ENCODE measurements around the gene USP34.

Gene USP34

GRCh38 chr2:61338447-61338846 is 132.4 kb downstream of the USP34 start:
- TF ChIP-seq, protein P1, sequence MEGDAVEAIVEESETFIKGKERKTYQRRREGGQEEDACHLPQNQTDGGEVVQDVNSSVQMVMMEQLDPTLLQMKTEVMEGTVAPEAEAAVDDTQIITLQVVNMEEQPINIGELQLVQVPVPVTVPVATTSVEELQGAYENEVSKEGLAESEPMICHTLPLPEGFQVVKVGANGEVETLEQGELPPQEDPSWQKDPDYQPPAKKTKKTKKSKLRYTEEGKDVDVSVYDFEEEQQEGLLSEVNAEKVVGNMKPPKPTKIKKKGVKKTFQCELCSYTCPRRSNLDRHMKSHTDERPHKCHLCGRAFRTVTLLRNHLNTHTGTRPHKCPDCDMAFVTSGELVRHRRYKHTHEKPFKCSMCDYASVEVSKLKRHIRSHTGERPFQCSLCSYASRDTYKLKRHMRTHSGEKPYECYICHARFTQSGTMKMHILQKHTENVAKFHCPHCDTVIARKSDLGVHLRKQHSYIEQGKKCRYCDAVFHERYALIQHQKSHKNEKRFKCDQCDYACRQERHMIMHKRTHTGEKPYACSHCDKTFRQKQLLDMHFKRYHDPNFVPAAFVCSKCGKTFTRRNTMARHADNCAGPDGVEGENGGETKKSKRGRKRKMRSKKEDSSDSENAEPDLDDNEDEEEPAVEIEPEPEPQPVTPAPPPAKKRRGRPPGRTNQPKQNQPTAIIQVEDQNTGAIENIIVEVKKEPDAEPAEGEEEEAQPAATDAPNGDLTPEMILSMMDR (IDR thresholded peaks at IDR 0.05; ENCODE audit: low read depth, low read length), result no peak
- in situ Hi-C loops (cut with HindIII; ENCODE audit: low sequenced_read_pairs), result no loop called here

DNA sequence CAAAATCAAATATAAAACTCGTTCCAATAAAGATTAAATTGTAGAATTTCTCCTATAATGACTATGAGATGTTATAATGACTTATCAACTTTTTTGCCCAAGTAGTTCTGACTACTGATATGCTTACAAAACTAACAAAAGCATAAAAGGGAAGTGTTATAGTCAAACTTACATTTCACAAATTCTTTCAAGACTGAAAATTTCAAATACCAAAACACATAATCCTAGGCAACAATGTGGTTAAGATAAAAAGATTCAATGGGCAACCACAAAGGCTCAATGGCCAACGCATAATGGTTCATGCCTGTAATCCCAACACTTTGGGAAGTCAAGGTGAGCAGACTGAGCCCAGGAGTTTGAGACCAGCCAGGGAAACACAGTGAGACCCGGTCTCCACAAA is 135.7 kb downstream of the USP34 start:
- no peak overlapping the region for H3K4me3 ChIP-seq (ENCODE audit: low read depth, low read length)
- in situ Hi-C loops (cut with HindIII; ENCODE audit: low sequenced_read_pairs), result no loop called here
- no peak for DNase-seq (ENCODE audit: low read depth, low spot score)
- TF ChIP-seq, protein P1 (IDR thresholded peaks at IDR 0.05; ENCODE audit: low read depth, low read length), result no peak

More at GRCh38 chr2:61338447-61338846, 132.4 kb downstream of the USP34 start:
- DNase-seq (ENCODE audit: low read depth, low spot score), result no peak
- H3K4me3 ChIP-seq (ENCODE audit: low read depth, low read length), result no peak overlapping the region

DNA sequence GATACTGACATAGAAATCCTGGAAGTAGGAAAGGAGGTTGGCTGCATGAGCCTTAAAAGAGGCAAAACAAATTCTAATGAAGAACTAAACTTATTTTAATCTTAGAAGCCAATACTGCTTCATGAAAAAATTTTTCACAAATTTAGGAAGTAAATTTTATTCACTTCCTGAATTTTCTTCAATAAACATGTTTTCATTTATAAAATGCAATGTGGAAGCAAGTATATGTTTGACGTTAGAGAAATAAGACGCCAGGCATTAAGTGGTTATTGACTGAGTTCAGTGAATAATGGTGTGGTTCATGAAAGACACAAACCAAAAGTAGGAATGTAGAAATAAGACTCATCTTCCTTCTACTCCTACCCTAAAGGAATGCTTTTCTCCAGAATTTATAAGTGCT is 136.4 kb downstream of the USP34 start:
- TF ChIP-seq, protein P1 (IDR thresholded peaks at IDR 0.05; ENCODE audit: low read depth, low read length), result no peak
- no peak for DNase-seq (ENCODE audit: low read depth, low spot score)
- in situ Hi-C loops (cut with HindIII; ENCODE audit: low sequenced_read_pairs), result no loop called here
- H3K4me3 ChIP-seq (ENCODE audit: low read depth, low read length), result no peak overlapping the region

GRCh38 chr2:61328707-61329251 is 142.1 kb downstream of the USP34 start:
- in situ Hi-C loops (cut with HindIII; ENCODE audit: low sequenced_read_pairs), result no loop called here
- TF ChIP-seq, protein P1 (IDR thresholded peaks at IDR 0.05; ENCODE audit: low read depth, low read length), result no peak
- peak; percentile 17 for DNase-seq (ENCODE audit: low read depth, low spot score)
- H3K4me3 ChIP-seq (ENCODE audit: low read depth, low read length), result no peak overlapping the region

DNA sequence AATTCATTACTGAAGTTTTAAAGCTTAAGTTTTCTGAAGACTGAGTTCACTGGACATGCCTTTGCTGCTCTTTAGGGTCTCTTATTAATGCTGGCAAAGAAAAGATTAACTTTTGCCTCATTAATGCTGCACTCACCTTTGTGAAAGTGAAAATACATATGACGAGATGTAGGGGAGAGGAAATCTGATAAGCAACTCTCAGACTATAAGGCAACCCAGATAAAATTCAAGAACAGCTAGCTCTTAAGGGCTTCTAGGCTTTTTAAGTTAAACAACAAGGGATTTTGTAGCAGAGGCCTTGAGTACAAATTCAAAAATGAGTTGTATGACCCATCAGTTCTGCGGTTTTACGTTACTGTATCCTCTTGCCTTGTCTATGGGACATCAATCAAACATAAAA is 143.7 kb downstream of the USP34 start:
- no peak overlapping the region for H3K4me3 ChIP-seq (ENCODE audit: low read depth, low read length)
- in situ Hi-C loops (cut with HindIII; ENCODE audit: low sequenced_read_pairs), result no loop called here
- TF ChIP-seq, protein P1 (IDR thresholded peaks at IDR 0.05; ENCODE audit: low read depth, low read length), result no peak
- no peak for DNase-seq (ENCODE audit: low read depth, low spot score)

- TF ChIP-seq, protein P1 (IDR thresholded peaks at IDR 0.05; ENCODE audit: low read depth, low read length), result no peak
- in situ Hi-C loops (cut with HindIII; ENCODE audit: low sequenced_read_pairs), result no loop called here
- no peak for DNase-seq (ENCODE audit: low read depth, low spot score)
- no peak overlapping the region for H3K4me3 ChIP-seq (ENCODE audit: low read depth, low read length)
These were observed 144.5 kb downstream of the USP34 start for GRCh38 chr2:61326423-61326822.

- TF ChIP-seq, protein P1 (IDR thresholded peaks at IDR 0.05; ENCODE audit: low read depth, low read length), result no peak
- DNase-seq (ENCODE audit: low read depth, low spot score), result no peak
- in situ Hi-C loops (cut with HindIII; ENCODE audit: low sequenced_read_pairs), result no loop called here
- no peak overlapping the region for H3K4me3 ChIP-seq (ENCODE audit: low read depth, low read length)
These were observed 150.7 kb downstream of the USP34 start for GRCh38 chr2:61320181-61320580.
